Activated CD8-positive, alpha-beta memory T cell treated with anti-CD3 and anti-CD28 coated beads, Interleukin-2, amount 10 ng/mL, durations not matched to agents 7 days and 5 days (primary cell): ENCODE data around the gene JUN. TPM values are rescaled to one million over a fixed set of nuclear protein-coding genes. Genes with fewer than 3 reads are reported as not detected.

ENCODE experiments used
- ATAC-seq: fragments of 150-1000 bp; cut with Tn5 transposase; one replicate; pipeline ENCODE4 v1.10.0; 2021; ENCODE audit warnings: moderate library complexity
- CTCF ChIA-PET: fragments of 350-600 bp; sonication (Branson Sonifier 250); formaldehyde crosslinking; loops from one replicate; lab custom pipeline; 2021; ENCODE audit warnings: antibody characterized with exemption; lab: Charles Lee
- DNase-seq: peaks from one replicate; pipeline ENCODE4 v3.0.0-alpha.2; 2020
- H3K27ac Mint-ChIP-seq: one replicate; pipeline ENCODE4 v1.8.0; 2021; ENCODE audit warnings: mild to moderate bottlenecking, mixed read lengths
- H3K27me3 Mint-ChIP-seq: one replicate; pipeline ENCODE4 v1.8.0; 2021; ENCODE audit warnings: mixed read lengths
- H3K36me3 Mint-ChIP-seq: one replicate; pipeline ENCODE4 v1.8.0; 2021; ENCODE audit warnings: mild to moderate bottlenecking, mixed read lengths
- H3K4me1 Mint-ChIP-seq: one replicate; pipeline ENCODE4 v1.8.0; 2021; ENCODE audit warnings: mixed read lengths
- H3K4me3 Mint-ChIP-seq: one replicate; pipeline ENCODE4 v1.8.0; 2021; ENCODE audit warnings: mild to moderate bottlenecking, moderate library complexity, mixed read lengths
- H3K9me3 Mint-ChIP-seq: one replicate; pipeline ENCODE4 v1.8.0; 2022; ENCODE audit warnings: low read depth, mixed read lengths
- total RNA-seq, 2 experiments: library from RNA; stranded (reverse); gene quantifications; one replicate each; pipeline ENCODE4 v1.2.3, GENCODE V29; 2021

The JUN gene
- total RNA-seq, 2 experiments from 2014 or later: 50.5 to 129 TPM

GRCh38 chr1:58735586-58735985 is 48.3 kb downstream of the JUN start:
- H3K27me3 Mint-ChIP-seq: peaks cover 4% of the 10 kb centered on the region
- H3K36me3 Mint-ChIP-seq: no peaks in the 10 kb centered on the region
- peaks cover 13% of the 10 kb centered on the region for H3K4me1 Mint-ChIP-seq
- H3K4me3 Mint-ChIP-seq: no peak overlapping the region
- CTCF ChIA-PET: interaction anchor here (0.8 kb wide), 1 partner anchor 15 kb away, joined by 4 read pairs; no protein-coding TSS in a partner anchor
- no peak for ATAC-seq
- no peak for DNase-seq
- no peak overlapping the region for H3K27ac Mint-ChIP-seq
- no peaks in the 10 kb centered on the region for H3K9me3 Mint-ChIP-seq

DNA sequence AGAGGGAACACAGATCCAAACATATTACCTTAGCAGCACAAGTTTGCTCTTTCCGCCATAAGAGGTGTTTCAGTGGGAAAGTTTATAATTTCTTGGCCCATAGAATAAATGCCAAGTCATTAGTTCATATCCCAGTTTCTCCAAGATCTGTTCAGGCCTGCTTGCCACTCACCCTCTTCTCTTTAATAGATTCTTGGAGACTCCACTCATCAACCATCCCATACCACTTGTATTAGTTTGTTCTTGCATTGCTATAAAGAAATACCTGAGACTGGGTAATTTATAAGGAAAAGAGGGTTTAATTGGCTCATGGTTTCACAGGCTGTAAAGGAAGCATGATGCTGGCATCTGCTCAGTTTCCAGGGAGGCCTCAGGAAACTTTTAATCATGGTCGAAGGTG is 49.2 kb downstream of the JUN start:
- peaks cover 4% of the 10 kb centered on the region for H3K27me3 Mint-ChIP-seq
- CTCF ChIA-PET: interaction anchor here (1.0 kb wide), 1 partner anchor 188 kb away, joined by 3 read pairs; the partner anchor contains the start of gene OMA1
- H3K9me3 Mint-ChIP-seq: no peaks in the 10 kb centered on the region
- H3K27ac Mint-ChIP-seq: no peak overlapping the region
- H3K36me3 Mint-ChIP-seq: no peaks in the 10 kb centered on the region
- ATAC-seq (no peak), DNase-seq (no peak)
- H3K4me3 Mint-ChIP-seq: no peak overlapping the region
- peaks cover 13% of the 10 kb centered on the region for H3K4me1 Mint-ChIP-seq

DNA sequence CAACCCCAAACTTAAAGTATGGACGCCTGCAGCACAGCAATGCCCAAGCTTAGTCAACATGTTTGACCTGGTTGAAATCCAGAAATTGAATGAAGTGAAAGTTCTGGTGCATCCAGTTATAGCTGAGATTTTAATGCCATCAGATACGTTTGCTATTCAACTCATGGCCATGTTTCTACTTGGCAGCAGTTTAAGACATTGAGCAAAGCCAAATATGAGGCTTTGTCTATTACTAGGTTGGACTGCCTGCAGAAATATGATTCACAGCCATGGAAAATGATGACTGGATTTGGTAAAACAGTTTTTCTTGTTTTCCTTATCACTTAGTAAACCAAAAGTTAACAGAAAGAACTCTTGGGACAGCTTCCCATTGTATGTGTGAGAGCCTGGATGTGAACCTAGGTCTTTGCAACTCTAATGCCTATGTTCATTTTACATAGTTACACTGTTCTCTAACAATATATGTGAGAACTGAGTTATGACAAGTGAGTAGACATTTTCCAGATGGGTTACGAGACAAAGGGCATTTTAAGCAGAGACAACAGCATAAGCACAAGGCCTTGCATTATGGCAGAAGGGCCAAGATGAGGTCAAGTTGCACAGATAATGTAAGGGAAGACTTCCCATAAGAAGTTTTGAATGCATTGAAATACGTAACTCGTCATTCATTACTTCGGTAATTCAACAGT is 51.6 kb downstream of the JUN start:
- DNase-seq (no peak), ATAC-seq (no peak)
- H3K9me3 Mint-ChIP-seq: peaks cover 2% of the 10 kb centered on the region
- CTCF ChIA-PET: interaction anchor here (1.0 to 1.5 kb wide), 2 partner anchors 9 to 217 kb away, joined by 3 read pairs; no protein-coding TSS in a partner anchor
- H3K4me1 Mint-ChIP-seq: peaks cover 22% of the 10 kb centered on the region
- no peak overlapping the region for H3K27ac Mint-ChIP-seq
- no peak overlapping the region for H3K4me3 Mint-ChIP-seq
- H3K36me3 Mint-ChIP-seq: peaks cover 2% of the 10 kb centered on the region
- H3K27me3 Mint-ChIP-seq: no peaks in the 10 kb centered on the region

Other genes with a start within 250 kb of the JUN start
- 10 to 100 TPM; 24.9 to 26.0 TPM for gene OMA1, start 237.3 kb downstream of the JUN start, total RNA-seq
- not detected for gene TACSTD2, start 206.8 kb downstream of the JUN start, total RNA-seq
- 10 to 100 TPM; 45.3 to 60.5 TPM for gene MYSM1, start 84.0 kb downstream of the JUN start, total RNA-seq